Gastroesophageal sphincter (tissue), 4 donors: ENCODE data around the gene RASSF1. TPM values are rescaled to one million over a fixed set of nuclear protein-coding genes. Genes with fewer than 3 reads are reported as not detected.
A peak's percentile ranks its signal among the peaks of the same experiment; 100 is the strongest.

ENCODE experiments used
- ATAC-seq: fragments of 150-250 bp; one replicate; pipeline ENCODE4 v1.9.1; 2016; ENCODE audit warnings: mild to moderate bottlenecking, moderate library complexity
- H3K27ac ChIP-seq, 4 donors: fragments of 200-600 bp; sonication (generic) in 3 of 4; 1 replicate in 3 of 4; 2 replicates in 1 of 4; pipeline ENCODE4 v1.5.1; 2016 to 2019
- H3K27me3 ChIP-seq: fragments of 200-600 bp; sonication (generic); one replicate; pipeline ENCODE4 v1.5.1; 2019
- H3K36me3 ChIP-seq, 2 donors: fragments of 200-600 bp; sonication (generic); one replicate each; pipeline ENCODE4 v1.5.1; 2019; ENCODE audit warnings: control low read depth in 1 of 2
- H3K4me1 ChIP-seq, 3 donors: fragments of 200-600 bp; sonication (generic); 1 replicate in 2 of 3; 2 replicates in 1 of 3; pipeline ENCODE4 v1.5.1; 2016 to 2019; ENCODE audit warnings: control low read depth in 2 of 3
- H3K4me3 ChIP-seq, 2 donors: fragments of 200-600 bp; sonication (generic); one replicate each; pipeline ENCODE4 v1.5.1; 2019; ENCODE audit warnings: mild to moderate bottlenecking in 1 of 2, moderate library complexity in 1 of 2
- H3K9me3 ChIP-seq, 3 donors: fragments of 200-600 bp; sonication (generic); one replicate each; pipeline ENCODE4 v1.5.1; 2017 to 2019; ENCODE audit warnings: control low read depth in 2 of 3
- CTCF ChIP-seq, 4 experiments: fragments of 200-600 bp in 2 of 4; fragments of 450-650 bp in 2 of 4; sonication (generic) in 1 of 4; IDR thresholded peaks; one replicate each; pipeline ENCODE4 v1.5.1; 2017 to 2019; ENCODE audit warnings: antibody characterized with exemption in 4 of 4, mild to moderate bottlenecking in 2 of 4, moderate library complexity in 2 of 4
- EP300 ChIP-seq: sonication (generic); formaldehyde crosslinking; IDR thresholded peaks from one replicate; pipeline ENCODE4 v1.6.1; 2017; ENCODE audit warnings: antibody characterized with exemption, mild to moderate bottlenecking
- POLR2A ChIP-seq, 2 donors: fragments of 450-650 bp; IDR thresholded peaks; one replicate each; pipeline ENCODE4 v1.6.1; 2017; ENCODE audit warnings: antibody characterized with exemption in 2 of 2, mild to moderate bottlenecking in 2 of 2, moderate library complexity in 1 of 2
- POLR2AphosphoS5 ChIP-seq: sonication (generic); formaldehyde crosslinking; IDR thresholded peaks from one replicate; pipeline ENCODE4 v1.6.1; 2017; ENCODE audit warnings: antibody characterized with exemption
- WGBS, 2 donors: methylation state at CpG; one replicate each; pipeline ENCODE4 v1.1.5; 2018; ENCODE audit warnings: low coverage in 1 of 2; 5-methylcytosine and 5-hydroxymethylcytosine counted together
- total RNA-seq, 4 donors: library from RNA; depleted of rRNA; stranded (reverse); fragments of >200 nt; gene quantifications; one replicate each; pipeline ENCODE4 v1.1.0, GENCODE V29; 2016

The RASSF1 gene
- total RNA-seq, 4 donors from 2014 or later, result 24.5 to 40.3 (median 26.9) TPM

- Histone ChIP-seq H3K4me1 (peaks cover 0 to 22% (median 11%) of the 10 kb centered on the region in 3 donors), H3K27ac (peak overlapping the region in 2 of 4 donors; percentile 71 to 87), H3K4me3 (peak overlapping the region in 1 of 2 donors; percentile 67), H3K36me3 (no peaks in the 10 kb centered on the region), H3K27me3 (no peaks in the 10 kb centered on the region), H3K9me3 (no peaks in the 10 kb centered on the region)
- TF ChIP-seq CTCF (IDR thresholded peaks at IDR 0.05) (no peak), POLR2A (IDR thresholded peaks at IDR 0.05) (no peak), POLR2AphosphoS5 (no peak), EP300 (no peak)
- no peak for ATAC-seq
- WGBS, 2 donors, result 100% methylated on average over 1 of the region's 5 CpGs; no CpG with 5 or more reads in 1 of the 2 donors
Observed at GRCh38 chr3:50365842-50366220, 25.2 kb upstream of the RASSF1 start.

GRCh38 chr3:50365080-50365841 lies 24.6 kb upstream of the RASSF1 start:
- Histone ChIP-seq H3K9me3 (no peaks in the 10 kb centered on the region), H3K4me3 (peak overlapping the region; percentile 39 to 67), H3K27me3 (no peaks in the 10 kb centered on the region), H3K36me3 (no peaks in the 10 kb centered on the region), H3K27ac (peak overlapping the region in 3 of 4 donors; percentile 71 to 87 (median 77)), H3K4me1 (peaks cover 0 to 22% (median 11%) of the 10 kb centered on the region in 3 donors)
- ATAC-seq, result peak; percentile 86
- TF ChIP-seq EP300, result no peak
- no peak for TF ChIP-seq POLR2AphosphoS5
- WGBS, 2 donors, result no CpG with 5 or more reads among the region's 53 CpGs

- peaks cover 0 to 25% (median 11%) of the 10 kb centered on the region in 3 donors for H3K4me1 ChIP-seq
- peak overlapping the region in 3 of 4 donors; percentile 71 to 87 (median 77) for H3K27ac ChIP-seq
- peak; percentile 70 for ATAC-seq
- WGBS, 2 donors, result 8 to 29% methylated on average over 8 to 12 of the region's 48 CpGs
- H3K27me3 ChIP-seq, result no peaks in the 10 kb centered on the region
- peak overlapping the region; percentile 39 to 67 for H3K4me3 ChIP-seq
- no peak for TF ChIP-seq POLR2A (IDR thresholded peaks at IDR 0.05)
- no peak for TF ChIP-seq POLR2AphosphoS5
- TF ChIP-seq CTCF (IDR thresholded peaks at IDR 0.05), result no peak
- TF ChIP-seq EP300, result no peak
- H3K36me3 ChIP-seq, result no peaks in the 10 kb centered on the region
- H3K9me3 ChIP-seq, result no peaks in the 10 kb centered on the region
Observed at GRCh38 chr3:50364573-50365079, 24.0 kb upstream of the RASSF1 start.

GRCh38 chr3:50359760-50360110 lies 19.1 kb upstream of the RASSF1 start:
- H3K9me3 ChIP-seq, result no peaks in the 10 kb centered on the region
- H3K27me3 ChIP-seq, result no peaks in the 10 kb centered on the region
- peaks cover 0 to 31% of the 10 kb centered on the region in 2 donors for H3K36me3 ChIP-seq
- TF ChIP-seq CTCF (IDR thresholded peaks at IDR 0.05) (no peak), POLR2A (IDR thresholded peaks at IDR 0.05) (no peak), POLR2AphosphoS5 (no peak), EP300 (no peak)
- peaks cover 4 to 54% (median 38%) of the 10 kb centered on the region in 3 donors for H3K4me1 ChIP-seq
- 33 to 35% methylated on average over 1 to 3 of the region's 8 CpGs for WGBS, 2 donors
- H3K4me3 ChIP-seq, result peak overlapping the region in 1 of 2 donors; percentile 75
- peak overlapping the region in 2 of 4 donors; percentile 85 to 90 for H3K27ac ChIP-seq
- ATAC-seq, result peak; percentile 9

GRCh38 chr3:50358911-50359759 lies 18.5 kb upstream of the RASSF1 start, which contains the start of gene TMEM115:
Gene TMEM115 (minus strand): TSS chr3:50359521. CDS start chr3:50359063, 458 bp downstream.
- H3K4me1 ChIP-seq, result peaks cover 4 to 54% (median 32%) of the 10 kb centered on the region in 3 donors

More at GRCh38 chr3:50358911-50359759, 18.5 kb upstream of the RASSF1 start, which contains the start of gene TMEM115:
- no peaks in the 10 kb centered on the region for H3K9me3 ChIP-seq
- H3K27ac ChIP-seq, result peak within 1 kb of the TSS; percentile 70 to 94 (median 88)
- peak within 1 kb of the TSS; percentile 69 to 75 for H3K4me3 ChIP-seq
- peak; percentile 99 for ATAC-seq
- peaks cover 0 to 37% of the 10 kb centered on the region in 2 donors for H3K36me3 ChIP-seq
- TF ChIP-seq POLR2AphosphoS5 (peak; percentile 65), POLR2A (IDR thresholded peaks at IDR 0.05) (peak; percentile 56 to 66), EP300 (no peak), CTCF (IDR thresholded peaks at IDR 0.05) (no peak)
- no peaks in the 10 kb centered on the region for H3K27me3 ChIP-seq
- 0% methylated on average over 27 of the region's 64 CpGs; no CpG with 5 or more reads in 1 of the 2 donors for WGBS, 2 donors
